Retinal pigment epithelial cell (primary cell): ENCODE results near the gene SLC41A3.

Source experiments
- DNase-seq: peaks from one replicate; pipeline ENCODE4 v3.0.0-alpha.2; 2010; ENCODE audit warnings: low read depth
- H3K4me3 ChIP-seq: 2 replicates; pipeline ENCODE4 v1.5.1; 2011; ENCODE audit warnings: mild to moderate bottlenecking, low read length, control low read depth, moderate library complexity
- TF ChIP-seq, protein P1 (sequence below): conservative IDR thresholded peaks from 2 replicates; pipeline ENCODE4 v1.5.1; 2011; ENCODE audit warnings: low read depth, low read length, control low read depth, inconsistent platforms

SLC41A3 gene

DNA sequence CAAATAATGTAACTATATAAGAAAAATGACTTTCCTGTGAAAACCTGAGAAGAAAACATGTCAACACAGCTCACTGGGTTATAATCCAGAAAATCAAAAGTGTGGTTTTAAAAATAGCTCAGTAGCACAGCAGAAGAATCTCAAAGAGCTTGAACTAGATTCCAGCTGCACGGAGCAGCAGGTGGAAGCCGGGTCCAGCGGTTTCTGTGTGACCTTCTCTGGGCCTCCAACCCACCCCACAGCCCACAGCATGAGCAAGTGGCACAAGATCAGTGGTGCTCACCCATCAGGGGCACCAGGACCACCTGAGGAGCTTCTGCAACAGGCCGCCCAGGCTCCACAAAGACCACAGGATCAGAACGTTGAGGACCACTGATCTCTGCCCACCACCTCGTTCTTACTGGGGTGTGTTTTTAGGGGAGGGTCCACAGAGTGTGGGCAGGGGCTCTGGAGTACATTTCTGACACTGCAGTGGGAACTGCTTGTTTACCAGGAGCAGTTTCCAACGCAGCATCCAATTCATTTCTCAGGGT, 23.2 kb downstream of the SLC41A3 start:
- TF ChIP-seq, protein P1, sequence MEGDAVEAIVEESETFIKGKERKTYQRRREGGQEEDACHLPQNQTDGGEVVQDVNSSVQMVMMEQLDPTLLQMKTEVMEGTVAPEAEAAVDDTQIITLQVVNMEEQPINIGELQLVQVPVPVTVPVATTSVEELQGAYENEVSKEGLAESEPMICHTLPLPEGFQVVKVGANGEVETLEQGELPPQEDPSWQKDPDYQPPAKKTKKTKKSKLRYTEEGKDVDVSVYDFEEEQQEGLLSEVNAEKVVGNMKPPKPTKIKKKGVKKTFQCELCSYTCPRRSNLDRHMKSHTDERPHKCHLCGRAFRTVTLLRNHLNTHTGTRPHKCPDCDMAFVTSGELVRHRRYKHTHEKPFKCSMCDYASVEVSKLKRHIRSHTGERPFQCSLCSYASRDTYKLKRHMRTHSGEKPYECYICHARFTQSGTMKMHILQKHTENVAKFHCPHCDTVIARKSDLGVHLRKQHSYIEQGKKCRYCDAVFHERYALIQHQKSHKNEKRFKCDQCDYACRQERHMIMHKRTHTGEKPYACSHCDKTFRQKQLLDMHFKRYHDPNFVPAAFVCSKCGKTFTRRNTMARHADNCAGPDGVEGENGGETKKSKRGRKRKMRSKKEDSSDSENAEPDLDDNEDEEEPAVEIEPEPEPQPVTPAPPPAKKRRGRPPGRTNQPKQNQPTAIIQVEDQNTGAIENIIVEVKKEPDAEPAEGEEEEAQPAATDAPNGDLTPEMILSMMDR: no peak
- DNase-seq: no peak
- H3K4me3 ChIP-seq: no peak overlapping the region

DNA sequence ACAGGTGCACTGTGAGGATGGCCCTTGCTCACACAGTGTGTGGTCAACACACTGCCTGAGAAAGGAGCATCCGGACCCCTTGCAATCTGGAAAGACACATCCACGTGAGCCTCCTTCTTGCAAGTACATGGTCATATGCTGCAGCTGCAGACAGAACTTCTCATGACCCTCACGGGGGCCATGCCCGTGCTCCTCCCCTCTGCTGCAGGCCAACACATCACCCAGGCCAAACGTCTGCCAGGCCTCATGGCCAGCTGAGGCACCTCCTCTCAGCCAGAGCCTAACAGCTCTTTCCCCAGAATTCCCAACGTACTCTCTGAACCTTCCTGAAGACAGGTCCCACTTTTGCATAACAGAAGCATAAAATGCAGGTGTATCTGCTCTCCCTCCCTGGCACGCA, 25.3 kb downstream of the SLC41A3 start:
- TF ChIP-seq, protein P1: no peak
- DNase-seq: no peak

DNA sequence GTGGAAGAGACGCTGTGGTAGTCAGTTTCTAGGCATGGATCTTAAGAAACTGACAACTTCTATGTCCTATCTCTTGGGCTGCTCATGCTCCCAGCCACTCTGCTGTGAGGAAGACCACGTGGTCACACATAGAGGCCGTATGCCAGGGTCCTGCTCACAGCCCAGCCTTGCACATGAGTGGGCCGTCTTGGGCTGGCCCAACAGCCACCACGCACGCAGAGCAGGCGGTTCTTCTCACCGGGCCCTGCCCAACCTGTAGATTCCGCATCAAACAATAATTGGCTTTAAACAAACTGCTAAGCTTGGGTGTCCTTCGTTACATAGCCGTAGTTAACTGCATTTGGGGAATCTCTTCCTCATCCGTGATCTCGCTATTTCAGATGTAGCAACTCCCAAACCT, 26.0 kb downstream of the SLC41A3 start:
- TF ChIP-seq, protein P1: no peak
- no peak overlapping the region for H3K4me3 ChIP-seq
- no peak for DNase-seq

More for the DNA sequence above, 25.3 kb downstream of the SLC41A3 start:
- no peak overlapping the region for H3K4me3 ChIP-seq

DNA sequence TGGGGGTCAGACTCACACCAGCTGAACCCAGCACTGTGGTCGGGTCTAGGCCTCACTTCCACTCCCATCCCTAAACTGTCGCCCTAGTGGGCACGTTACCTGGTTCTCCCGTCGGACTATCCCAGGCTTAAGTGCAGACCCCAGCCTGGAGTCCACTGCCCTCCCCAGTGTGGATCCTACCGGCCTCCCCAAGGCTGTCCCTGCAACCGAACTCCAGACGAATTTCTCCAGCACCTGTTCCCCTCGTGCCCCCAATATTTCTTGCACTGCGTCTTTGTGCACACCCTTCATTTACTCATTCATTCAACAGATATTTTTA, 26.5 kb downstream of the SLC41A3 start:
- H3K4me3 ChIP-seq: no peak overlapping the region
- no peak for DNase-seq
- TF ChIP-seq, protein P1: no peak

GRCh38 chr3:126056681-126057500, 27.0 kb downstream of the SLC41A3 start:
- TF ChIP-seq, protein P1: no peak
- H3K4me3 ChIP-seq: no peak overlapping the region
- no peak for DNase-seq

DNA sequence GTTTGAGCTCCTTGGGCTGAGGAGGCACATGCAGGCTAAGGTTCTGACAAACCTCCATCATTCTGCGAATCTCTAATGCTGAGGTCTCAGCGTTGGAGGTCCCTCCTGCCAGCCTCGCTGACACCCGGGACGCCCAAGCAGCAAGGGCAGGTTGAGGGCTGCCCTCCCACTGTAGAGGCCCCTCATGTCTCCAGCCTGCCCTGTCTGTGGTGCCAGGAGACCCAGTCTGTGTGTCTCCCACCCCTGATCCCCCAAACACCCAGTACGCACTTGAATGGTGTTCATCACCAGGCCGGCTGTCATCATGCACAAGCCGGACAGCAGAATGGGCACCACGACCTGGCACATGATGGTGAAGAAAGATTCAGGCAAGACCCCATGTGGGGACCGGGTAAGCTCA, 27.8 kb downstream of the SLC41A3 start:
- no peak overlapping the region for H3K4me3 ChIP-seq
- TF ChIP-seq, protein P1: no peak
- DNase-seq: no peak

- TF ChIP-seq, protein P1: no peak
- H3K4me3 ChIP-seq: no peak overlapping the region
- no peak for DNase-seq
These were observed 29.1 kb downstream of the SLC41A3 start for GRCh38 chr3:126054870-126055269.
